HepG2 (cell line): ENCODE results near the gene NOTCH2. TPM values are rescaled to one million over a fixed set of nuclear protein-coding genes. Genes with fewer than 3 reads are reported as not detected.

Experiments used
- ATAC-seq: fragments of 200-7000 bp; cut with Tn5 transposase; 3 replicates; pipeline ENCODE4 v1.9.1; 2020; ENCODE audit warnings: mild to moderate bottlenecking, moderate library complexity
- BruUV-seq: library from RNA; stranded (reverse); fragments of 400-500 nt; replicated peaks from 2 replicates; lab custom pipeline; 2021; lab: Mats Ljungman, UMichigan
- CTCF ChIA-PET: fragments of 300-600 bp; formaldehyde crosslinking; extraction: SDS; loops from one replicate; lab custom pipeline; 2021; ENCODE audit warnings: low total read pairs, inconsistent platforms, low intra/inter-chr PET ratio; lab: Yijun Ruan, JAX
- POLR2A ChIA-PET: fragments of 350-600 bp; sonication (Branson Sonifier 250); formaldehyde crosslinking; loops from one replicate; lab custom pipeline; 2020; ENCODE audit warnings: antibody characterized with exemption, inconsistent platforms; lab: Yijun Ruan, JAX
- DNase-seq: peaks from one replicate; pipeline ENCODE4 v3.0.0-alpha.2; 2015; ENCODE audit warnings: low spot score
- FAIRE-seq: peaks from 3 replicates; lab custom pipeline; 2011; peaks lifted over from hg19 to GRCh38; lab: Jason Lieb, UNC
- H2AFZ ChIP-seq: one replicate; pipeline ENCODE4 v1.6.1; 2011; ENCODE audit warnings: low read length, inconsistent platforms
- H3K27ac ChIP-seq: fragments of 300-600 bp; 3 replicates; pipeline ENCODE4 v1.8.0; 2011; ENCODE audit warnings: mixed run types, mild to moderate bottlenecking, mixed read lengths, low read length, inconsistent platforms; ENCODE audit not compliant: insufficient read depth; ENCODE audit errors: extremely low read length
- H3K27me3 ChIP-seq, 2 experiments: fragments of 200-600 bp in 1 of 2; 2 replicates in 1 of 2; 3 replicates in 1 of 2; pipeline versions ENCODE4 v1.6.0 to v1.8.0; 2011; ENCODE audit warnings: low read length in 2 of 2, mild to moderate bottlenecking in 2 of 2, moderate library complexity in 2 of 2, inconsistent platforms in 1 of 2; ENCODE audit not compliant: insufficient read depth in 2 of 2, control insufficient read depth in 1 of 2
- H3K36me3 ChIP-seq, 2 experiments: fragments of 200-600 bp in 1 of 2; replicated peaks in 1 of 2; 2 replicates in 1 of 2; 3 replicates in 1 of 2; pipeline versions ENCODE4 v1.5.1 to v1.8.0; 2011; ENCODE audit warnings: low read length in 2 of 2, inconsistent platforms in 1 of 2; ENCODE audit not compliant: insufficient read depth in 2 of 2, control insufficient read depth in 1 of 2
- H3K4me1 ChIP-seq: 2 replicates; pipeline ENCODE4 v1.5.1; 2012; ENCODE audit warnings: low read length, inconsistent platforms; ENCODE audit not compliant: insufficient read depth
- H3K4me2 ChIP-seq: 2 replicates; pipeline ENCODE4 v1.6.0; 2011; ENCODE audit warnings: low read depth, low read length, inconsistent platforms
- H3K4me3 ChIP-seq, 3 experiments: fragments of 200-600 bp in 1 of 3; sonication (generic), shearing (Covaris generic) in 1 of 3; replicated peaks in 1 of 3; 2 replicates each; pipeline ENCODE4 v1.5.1; 2011 to 2016; ENCODE audit warnings: low read length in 3 of 3, inconsistent platforms in 2 of 3, low read depth in 2 of 3, mild to moderate bottlenecking in 2 of 3, control low read depth in 1 of 3, mixed read lengths in 1 of 3; ENCODE audit not compliant: insufficient read depth in 1 of 3
- H3K79me2 ChIP-seq: one replicate; pipeline ENCODE4 v1.6.1; 2011; ENCODE audit warnings: low read length, inconsistent platforms; ENCODE audit not compliant: insufficient read depth
- H3K9ac ChIP-seq: 2 replicates; pipeline ENCODE4 v1.6.0; 2011; ENCODE audit warnings: mild to moderate bottlenecking, low read depth, low read length, inconsistent platforms; ENCODE audit not compliant: insufficient read depth
- H3K9me3 ChIP-seq: 2 replicates; pipeline ENCODE4 v1.5.1; 2012; ENCODE audit warnings: mild to moderate bottlenecking, low read length
- H4K20me1 ChIP-seq: 2 replicates; pipeline ENCODE4 v1.6.0; 2011; ENCODE audit warnings: inconsistent platforms, mild to moderate bottlenecking, low read length, moderate library complexity; ENCODE audit not compliant: insufficient read depth
- MED13 ChIP-seq: sonication (generic); formaldehyde crosslinking; IDR thresholded peaks from 2 replicates; pipeline ENCODE4 v1.5.0; 2020; ENCODE audit warnings: missing genetic modification reagents
- MTF2 ChIP-seq: sonication (generic); formaldehyde crosslinking; IDR thresholded peaks from 2 replicates; pipeline ENCODE4 v1.5.0; 2020; ENCODE audit warnings: missing genetic modification reagents, borderline replicate concordance
- NCOA2 ChIP-seq: sonication (generic); formaldehyde crosslinking; IDR thresholded peaks from 2 replicates; pipeline ENCODE4 v1.8.0; 2022; ENCODE audit warnings: inconsistent platforms
- NFIB ChIP-seq: sonication (generic); formaldehyde crosslinking; IDR thresholded peaks from 2 replicates; pipeline ENCODE4 v1.9.0; 2021; ENCODE audit warnings: missing genetic modification reagents, mild to moderate bottlenecking, borderline replicate concordance
- NFYC ChIP-seq: IDR thresholded peaks from 2 replicates; pipeline ENCODE4 v1.6.1; 2016; ENCODE audit warnings: missing genetic modification reagents, missing compliant biosample characterization
- POGZ ChIP-seq: sonication (generic); formaldehyde crosslinking; IDR thresholded peaks from 2 replicates; pipeline ENCODE4 v1.4.0; 2020; ENCODE audit warnings: mild to moderate bottlenecking, missing genetic modification reagents
- REL ChIP-seq: sonication (generic); formaldehyde crosslinking; conservative IDR thresholded peaks from 2 replicates; pipeline ENCODE4 v1.8.0; 2022; ENCODE audit warnings: mild to moderate bottlenecking, missing genetic modification reagents, moderate library complexity
- SMYD3 ChIP-seq: sonication (generic); formaldehyde crosslinking; IDR thresholded peaks from 2 replicates; pipeline ENCODE4 v1.8.1; 2023; ENCODE audit warnings: mild to moderate bottlenecking, missing genetic modification reagents
- SP4 ChIP-seq: sonication (generic); formaldehyde crosslinking; IDR thresholded peaks from 2 replicates; pipeline ENCODE4 v1.8.1; 2023; ENCODE audit warnings: mild to moderate bottlenecking, missing genetic modification reagents
- THYN1 ChIP-seq: sonication (generic); formaldehyde crosslinking; IDR thresholded peaks from 2 replicates; pipeline ENCODE4 v1.8.1; 2023; ENCODE audit warnings: low read depth, mild to moderate bottlenecking, moderate library complexity, missing genetic modification reagents, borderline replicate concordance
- XBP1 ChIP-seq: sonication (generic); formaldehyde crosslinking; IDR thresholded peaks from 2 replicates; pipeline ENCODE4 v1.5.0; 2020; ENCODE audit warnings: missing genetic modification reagents
- ZFP62 ChIP-seq: sonication (generic); formaldehyde crosslinking; IDR thresholded peaks from 2 replicates; pipeline ENCODE4 v1.4.0; 2020; ENCODE audit warnings: missing genetic modification reagents
- ZNF10 ChIP-seq: sonication (generic); formaldehyde crosslinking; IDR thresholded peaks from 2 replicates; pipeline ENCODE4 v1.4.0; 2020; ENCODE audit warnings: mild to moderate bottlenecking, low read depth, missing genetic modification reagents, borderline replicate concordance
- ZNF138 ChIP-seq: sonication (generic); formaldehyde crosslinking; IDR thresholded peaks from 2 replicates; pipeline ENCODE4 v1.5.0; 2020; ENCODE audit warnings: mild to moderate bottlenecking, low read depth, missing genetic modification reagents
- ZNF143 ChIP-seq: sonication (generic); formaldehyde crosslinking; IDR thresholded peaks from 2 replicates; pipeline ENCODE4 v1.4.0; 2020; ENCODE audit warnings: missing genetic modification reagents
- ZNF547 ChIP-seq: sonication (generic); formaldehyde crosslinking; IDR thresholded peaks from 2 replicates; pipeline ENCODE4 v1.5.1; 2020; ENCODE audit warnings: mild to moderate bottlenecking, missing genetic modification reagents
- ZNF557 ChIP-seq: sonication (generic); formaldehyde crosslinking; IDR thresholded peaks from 2 replicates; pipeline ENCODE4 v1.4.0; 2020; ENCODE audit warnings: missing genetic modification reagents
- ZZZ3 ChIP-seq: sonication (generic); formaldehyde crosslinking; IDR thresholded peaks from 2 replicates; pipeline ENCODE4 v1.4.0; 2020; ENCODE audit warnings: missing genetic modification reagents, mild to moderate bottlenecking, borderline replicate concordance
- WGBS: methylation state at CpG from one replicate; pipeline ENCODE4 v1.1.6; 2017; ENCODE audit warnings: low lambda C conversion rate; 5-methylcytosine and 5-hydroxymethylcytosine counted together
- in situ Hi-C: cut with HindIII; loops from 2 replicates; pipeline ENCODE4 v1.10.0; 2017; ENCODE audit warnings: low pct_unique_long_range_greater_than_20kb; ENCODE audit not compliant: extremely low pct_ligation_motif_present
- intact Hi-C: fragments of 100-400 bp; cut with micrococcal nuclease; formaldehyde crosslinking; loops from one replicate; pipeline ENCODE4 v1.10.0; 2022; ENCODE audit not compliant: unreplicated experiment
- polyA plus RNA-seq, 8 experiments: library from polyadenylated mRNA; depleted of rRNA in 3 of 8; stranded (reverse) in 7 of 8; unstranded in 1 of 8; fragments of >200 nt; fragmentation: Illumina TruSeq in 4 of 8; extraction: Trizol in 4 of 8; gene quantifications; 2 replicates each; pipeline versions ENCODE4 v1.2.1 to v1.2.3, GENCODE V29; 2011 to 2016; ENCODE audit warnings: low read depth in 4 of 8, missing spikeins in 1 of 8, mixed read lengths in 1 of 8; ENCODE audit not compliant: insufficient read depth in 1 of 8
- total RNA-seq, 5 experiments: library from RNA; depleted of rRNA; stranded (reverse); fragments of >200 nt; fragmentation: Illumina TruSeq; extraction: Trizol; gene quantifications; 2 replicates each; pipeline ENCODE4 v1.2.3, GENCODE V29; 2016; ENCODE audit warnings: low read depth in 1 of 5

The NOTCH2 gene
- total and polyA plus RNA-seq, 2 of the 13 experiments (the other 11 are each of a cell fraction or from before 2014, with no cell fraction given): 4.0 to 11.4 TPM

GRCh38 chr1:119947468-119947867 lies 122.0 kb downstream of the NOTCH2 start:
- Histone ChIP-seq H3K36me3 (peaks cover 4 to 5% of the 10 kb centered on the region in 2 experiments; a peak in 2 of 5 replicates), H3K4me1 (no peaks in the 10 kb centered on the region), H4K20me1 (no peaks in the 10 kb centered on the region), H3K4me3 (no peak overlapping the region), H3K9me3 (no peaks in the 10 kb centered on the region), H3K27ac (no peak overlapping the region), H3K27me3 (no peaks in the 10 kb centered on the region), H3K9ac (no peak overlapping the region), H3K4me2 (no peak overlapping the region), H2AFZ (no peak overlapping the region), H3K79me2 (no peaks in the 10 kb centered on the region)
- in situ Hi-C loops (no loop called here), intact Hi-C loops (no loop called here)
- WGBS: 77% methylated on average over 3 of the region's 3 CpGs
- TF ChIP-seq ZFP62 (no peak), SP4 (no peak), ZNF138 (no peak), POGZ (CRISPR knock-in tag) (no peak), ZNF547 (CRISPR knock-in tag) (no peak), REL (CRISPR knock-in tag) (no peak), MED13 (CRISPR knock-in tag) (no peak), ZNF10 (CRISPR knock-in tag) (no peak), THYN1 (CRISPR knock-in tag) (no peak), NFIB (CRISPR knock-in tag) (no peak), ZNF557 (CRISPR knock-in tag) (no peak), ZNF143 (CRISPR knock-in tag) (no peak), NCOA2 (CRISPR knock-in tag) (no peak), SMYD3 (no peak), MTF2 (no peak), XBP1 (CRISPR knock-in tag) (no peak), NFYC (CRISPR knock-in tag) (no peak), ZZZ3 (CRISPR knock-in tag) (no peak)
- BruUV-seq: no TSS peak
- FAIRE-seq: no peak
- CTCF ChIA-PET: no interaction called here
- DNase-seq: no peak
- no peak for ATAC-seq
- POLR2A ChIA-PET: no interaction called here
